HG03045 (cell line): Measurements from ENCODE around the gene WNT8B.
A peak's percentile ranks its signal among the peaks of the same experiment; 100 is the strongest.

Experiments used
- ATAC-seq: cut with Tn5 transposase; IDR thresholded peaks from one replicate; pipeline ENCODE4 v1.9.1; 2021; ENCODE audit warnings: mild to moderate bottlenecking, moderate library complexity; ENCODE audit not compliant: unreplicated experiment

Gene WNT8B

DNA sequence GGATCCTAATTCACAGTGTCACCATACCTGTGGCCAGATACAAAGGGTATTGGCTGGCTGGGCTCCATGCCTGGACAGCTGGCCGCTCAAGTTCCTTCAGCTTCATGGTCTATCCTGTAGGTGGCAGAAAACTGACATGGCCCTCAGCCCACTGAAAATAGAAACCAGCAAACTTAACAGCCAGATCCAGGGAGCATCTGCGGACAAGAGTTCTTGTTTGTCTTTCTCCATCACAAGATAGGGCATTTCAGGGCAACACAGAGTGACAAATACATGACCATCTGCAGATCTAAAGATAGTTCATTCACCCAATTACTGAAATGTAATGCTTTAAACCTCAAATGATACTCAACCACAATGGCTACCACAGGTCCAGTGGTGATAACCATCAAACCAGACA lies 54.0 kb downstream of the WNT8B start:
- ATAC-seq, result no peak

- no peak for ATAC-seq
Observed at GRCh38 chr10:100518761-100519241, 56.0 kb downstream of the WNT8B start.

DNA sequence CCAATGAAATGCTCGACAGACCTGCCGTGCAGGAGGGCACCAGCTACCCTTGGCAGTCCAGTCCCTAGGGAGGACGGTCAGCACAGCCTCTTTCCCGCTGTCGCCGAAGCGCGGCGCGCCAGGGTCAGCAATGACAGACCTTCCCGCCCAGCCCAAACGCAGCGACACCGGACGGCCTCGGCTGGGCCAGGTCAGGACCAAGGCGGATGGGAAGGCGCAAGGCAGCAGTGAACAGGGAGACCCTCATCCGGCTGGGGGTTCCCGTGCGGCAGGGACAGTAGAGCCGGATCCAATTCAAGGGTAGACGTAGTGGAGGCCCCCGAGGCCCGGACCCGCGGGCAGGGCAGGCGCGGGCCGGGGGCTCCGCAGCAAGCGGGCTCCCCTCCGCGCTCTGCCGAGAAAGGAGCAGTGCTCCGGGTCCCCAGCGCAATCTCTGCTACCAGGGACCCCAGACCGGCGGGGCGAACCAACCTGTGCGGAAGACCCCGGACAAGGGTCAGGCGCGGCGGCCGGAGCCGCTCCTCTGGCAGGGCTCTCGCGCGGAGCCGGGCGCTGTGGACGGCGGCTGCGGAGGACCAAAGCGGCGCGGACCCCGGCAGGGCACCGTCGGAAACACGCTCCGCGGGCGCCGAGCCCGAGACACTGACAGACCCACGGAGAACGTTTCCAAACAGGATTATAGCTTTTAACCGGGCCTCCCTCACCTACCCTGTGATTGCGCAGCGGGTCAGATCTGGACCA lies 56.7 kb downstream of the WNT8B start, which contains the start of gene SEC31B:
TSS of gene SEC31B (minus strand) at position 551 of the 741 bp plus-strand sequence. CDS start 2,909 bp downstream, outside the sequence.
- no peak for ATAC-seq

DNA sequence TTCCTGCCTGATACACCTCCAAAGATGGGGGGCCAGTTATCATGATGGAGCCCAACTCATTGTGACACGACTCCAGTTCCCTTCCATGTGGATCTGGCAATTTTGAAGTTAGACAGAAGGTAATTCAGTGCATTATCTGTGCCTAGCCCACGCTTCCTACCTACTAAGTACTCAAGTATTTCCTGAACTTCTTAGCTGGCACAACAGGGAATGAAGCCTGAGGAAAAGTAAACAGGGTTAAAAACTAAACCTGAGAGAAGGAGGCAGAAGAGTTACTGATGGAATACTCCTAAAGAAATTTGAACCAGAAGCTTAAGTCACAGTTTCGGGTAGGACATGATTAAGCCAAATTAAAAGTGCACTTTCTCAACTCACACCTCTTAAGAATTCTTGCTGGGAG lies 58.0 kb downstream of the WNT8B start:
- no peak for ATAC-seq

DNA sequence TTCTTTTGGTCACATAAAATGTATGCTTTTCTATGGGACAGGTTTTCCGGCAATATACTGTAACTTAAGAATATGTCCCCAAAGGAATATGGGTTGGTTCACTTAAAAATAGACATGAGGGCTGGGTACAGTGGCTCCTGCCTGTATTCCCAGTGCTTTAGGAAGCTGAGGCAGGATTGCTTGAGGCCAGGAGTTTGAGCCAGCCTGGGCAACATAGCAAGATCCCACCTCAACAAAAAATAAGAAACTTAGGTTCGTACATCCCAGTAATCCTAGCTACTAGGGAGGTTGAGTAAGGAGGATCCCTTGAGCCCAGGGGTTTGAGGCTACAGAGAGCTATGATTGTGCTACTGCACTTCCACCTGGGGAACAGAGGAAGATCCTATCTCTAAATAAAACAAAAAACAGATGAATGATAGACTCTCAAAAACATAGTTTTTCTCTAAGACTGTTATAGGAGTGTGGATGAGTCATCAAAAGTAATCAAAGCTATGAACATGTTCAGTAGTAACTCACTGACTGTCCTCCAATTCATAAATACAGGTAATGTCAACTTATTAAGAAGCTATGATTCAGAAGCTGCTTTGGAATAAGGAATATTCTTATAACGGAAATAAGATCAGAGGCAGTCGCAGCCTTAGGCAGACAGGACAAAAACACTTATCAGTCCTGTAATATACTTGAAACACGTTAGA lies 59.4 kb downstream of the WNT8B start:
- ATAC-seq, result no peak

GRCh38 chr10:100522945-100523344 lies 60.1 kb downstream of the WNT8B start:
- ATAC-seq, result no peak

DNA sequence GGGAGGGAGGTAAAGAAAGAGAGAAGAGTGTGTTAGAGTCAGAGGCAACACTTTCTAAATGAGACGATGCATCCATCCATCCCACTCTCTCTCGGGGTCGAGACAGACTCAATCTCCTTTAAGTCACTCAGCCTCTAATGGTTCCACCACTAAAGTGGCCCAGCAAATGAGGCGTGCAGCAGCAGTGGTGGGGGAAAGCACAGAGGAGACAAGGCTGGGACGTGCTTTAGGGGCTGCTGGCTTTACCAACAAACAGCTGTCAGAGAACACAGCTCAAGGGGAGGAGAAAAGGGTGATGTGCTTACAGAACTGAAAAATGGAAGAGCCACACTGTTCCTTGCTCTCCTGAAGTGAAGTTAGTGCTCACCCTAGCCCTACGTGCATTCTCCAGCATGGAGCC lies 61.4 kb downstream of the WNT8B start:
- no peak for ATAC-seq

GRCh38 chr10:100524638-100525037 lies 61.8 kb downstream of the WNT8B start:
- no peak for ATAC-seq

GRCh38 chr10:100528123-100528886 lies 65.5 kb downstream of the WNT8B start:
- no peak for ATAC-seq

DNA sequence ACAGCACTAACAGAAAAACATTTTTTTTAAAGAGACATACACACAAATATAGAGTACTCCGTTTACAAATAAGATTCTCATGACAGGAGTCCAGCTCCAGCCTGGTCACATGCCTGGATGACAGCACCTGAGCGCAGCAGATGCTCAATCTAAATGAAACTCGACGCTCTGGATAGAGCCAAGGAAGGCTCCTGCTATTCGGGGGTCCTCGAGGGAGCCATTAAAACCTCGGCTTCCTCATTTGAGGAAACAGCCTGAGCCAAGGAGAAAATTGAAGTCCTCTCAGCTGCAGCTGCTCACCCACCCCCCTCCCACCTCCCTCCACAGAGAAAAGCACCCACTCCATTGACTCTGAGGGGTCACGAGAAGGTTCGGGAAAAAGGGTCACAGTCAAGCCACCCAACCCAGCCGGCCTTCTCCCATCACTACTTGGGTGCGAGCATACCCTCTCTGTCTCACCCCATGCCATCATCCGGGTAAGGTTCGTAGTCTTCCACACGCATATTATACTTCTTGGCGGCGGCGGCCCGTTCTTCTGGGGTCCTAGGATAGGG lies 66.2 kb downstream of the WNT8B start:
- ATAC-seq, result no peak

- peak; percentile 80 for ATAC-seq
Observed at GRCh38 chr10:100529475-100530298, 66.9 kb downstream of the WNT8B start, which contains the start of gene NDUFB8. TSS of gene NDUFB8 (minus strand) at chr10:100529871. CDS start at chr10:100529851, 20 bp downstream.

GRCh38 chr10:100531761-100532160 lies 69.0 kb downstream of the WNT8B start:
- no peak for ATAC-seq
